Left lobe of liver (tissue), 2 donors: ENCODE results near the gene NDC1. TPM values are rescaled to one million over a fixed set of nuclear protein-coding genes. Genes with fewer than 3 reads are reported as not detected.

Experiments
- ATAC-seq: fragments of 200-7000 bp; cut with Tn5 transposase; one replicate; pipeline ENCODE4 v1.9.1; 2020; ENCODE audit warnings: mild to moderate bottlenecking, moderate library complexity
- DNase-seq: peaks from one replicate; pipeline ENCODE4 v3.0.0-alpha.2; 2020; ENCODE audit warnings: low spot score
- total RNA-seq: library from RNA; stranded (reverse); gene quantifications from one replicate; pipeline ENCODE4 v1.2.1, GENCODE V29; 2021
- donor health status: DM: no; HTN: no; CAD: no; lungs with moderate emphysema.
- donor health status: DM: no; HTN: yes; CAD: no.

Gene NDC1
- total RNA-seq, 1 donor from 2014 or later: 5.8 TPM

DNA sequence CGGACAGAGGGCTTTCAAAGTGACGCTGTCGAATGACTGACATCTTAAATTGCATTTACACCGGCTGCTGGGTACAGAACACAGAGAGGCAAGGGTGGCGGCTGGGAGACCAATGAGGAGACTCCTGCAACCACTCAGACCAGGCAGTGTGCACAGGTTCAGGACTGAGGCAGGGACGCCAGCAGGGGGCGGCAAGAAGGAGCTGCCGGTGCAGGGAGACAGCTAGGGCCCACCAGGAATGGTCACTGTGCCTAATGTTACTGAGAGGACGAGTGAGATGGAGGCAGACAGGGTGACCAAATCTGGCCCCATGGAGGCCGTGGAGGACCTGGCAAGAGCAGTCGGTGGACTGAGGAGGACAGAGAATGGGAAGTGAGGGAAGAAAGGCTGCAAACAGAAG is 122.6 kb downstream of the NDC1 start:
- DNase-seq (no peak), ATAC-seq (peak; percentile 31)

Other genes starting within 250 kb of the NDC1 start
- gene GLIS1, start 99.1 kb downstream of the NDC1 start, total RNA-seq: not detected
- gene YIPF1, start 51.5 kb upstream of the NDC1 start, total RNA-seq: 18.3 TPM
- gene DIO1, start 55.9 kb upstream of the NDC1 start, total RNA-seq: 39.4 TPM
- 14.4 TPM for gene IFT25, start 107.4 kb upstream of the NDC1 start, total RNA-seq
- 10.5 TPM for gene LRRC42, start 108.1 kb upstream of the NDC1 start, total RNA-seq
- 0.63 TPM for gene LDLRAD1, start 179.9 kb upstream of the NDC1 start, total RNA-seq
- 275 TPM for gene TMEM59, start 214.9 kb upstream of the NDC1 start, total RNA-seq
- gene TCEANC2, start 215.3 kb upstream of the NDC1 start, total RNA-seq: 2.9 TPM